Activated T-cell treated with anti-CD3 and anti-CD28 coated beads for 48 hours (primary cell): ENCODE measurements around the gene TMED1.
"Not testable (repeated sequence)": the region's sequence is repeated elsewhere in the genome, so short reads cannot be mapped to it uniquely, and the experiment has no call there.

Experiments used
- DNase-seq: peaks from one replicate; pipeline ENCODE4 v3.0.0-alpha.2; 2020; ENCODE audit warnings: low read depth

The TMED1 gene

DNA sequence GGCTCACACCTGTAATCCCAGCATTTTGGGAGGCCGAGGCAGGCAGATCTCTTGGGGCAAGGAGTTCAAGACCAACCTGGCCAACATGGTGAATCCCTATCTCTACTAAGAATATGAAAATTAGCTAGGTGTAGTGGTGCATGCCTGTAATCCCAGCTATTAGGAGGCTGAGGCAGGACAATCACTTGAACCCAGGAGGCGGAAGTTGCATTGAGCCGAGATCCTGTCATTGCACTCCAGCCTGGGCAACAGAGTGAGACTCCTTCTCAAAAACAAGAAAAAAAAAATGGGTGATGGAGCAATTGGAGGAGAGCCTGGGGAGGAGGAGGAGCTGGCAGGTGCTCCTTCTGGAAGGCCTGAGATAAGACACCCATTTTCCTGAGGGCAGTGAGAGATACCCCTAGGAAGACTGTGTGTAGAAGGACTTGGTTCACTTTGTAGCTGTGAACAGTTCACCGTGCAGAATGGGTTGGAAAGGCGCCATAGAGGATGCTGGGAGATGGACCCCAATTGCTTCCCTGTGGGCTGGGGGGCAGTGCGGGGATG, 26.6 kb upstream of the TMED1 start:
- DNase-seq, result no peak

DNA sequence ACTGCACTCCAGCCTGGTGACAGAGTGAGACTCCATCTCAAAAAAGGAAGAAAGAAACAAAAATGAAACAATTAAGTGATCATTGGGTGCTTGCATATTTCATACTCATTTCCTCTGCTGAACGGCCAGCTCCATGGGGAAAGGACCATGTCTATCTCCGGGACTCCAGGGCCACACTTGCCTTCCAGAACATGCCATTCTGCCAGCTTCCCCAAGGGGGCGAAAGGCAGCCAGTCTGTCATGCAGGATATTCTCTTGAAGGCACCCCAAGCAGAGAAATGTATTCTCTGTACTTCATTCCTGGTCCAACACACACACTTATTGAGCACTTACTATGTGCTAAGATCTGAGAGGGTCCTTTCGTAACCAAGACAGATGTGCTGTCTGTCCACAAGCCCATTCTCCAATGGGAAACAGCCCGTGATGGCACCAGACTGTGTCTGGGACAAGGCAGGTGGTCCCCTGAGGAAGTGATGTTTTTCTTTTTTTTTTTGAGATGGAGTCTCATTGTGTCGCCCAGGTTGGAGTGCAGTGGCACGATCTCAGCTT, 25.2 kb upstream of the TMED1 start:
- DNase-seq, result no peak

DNA sequence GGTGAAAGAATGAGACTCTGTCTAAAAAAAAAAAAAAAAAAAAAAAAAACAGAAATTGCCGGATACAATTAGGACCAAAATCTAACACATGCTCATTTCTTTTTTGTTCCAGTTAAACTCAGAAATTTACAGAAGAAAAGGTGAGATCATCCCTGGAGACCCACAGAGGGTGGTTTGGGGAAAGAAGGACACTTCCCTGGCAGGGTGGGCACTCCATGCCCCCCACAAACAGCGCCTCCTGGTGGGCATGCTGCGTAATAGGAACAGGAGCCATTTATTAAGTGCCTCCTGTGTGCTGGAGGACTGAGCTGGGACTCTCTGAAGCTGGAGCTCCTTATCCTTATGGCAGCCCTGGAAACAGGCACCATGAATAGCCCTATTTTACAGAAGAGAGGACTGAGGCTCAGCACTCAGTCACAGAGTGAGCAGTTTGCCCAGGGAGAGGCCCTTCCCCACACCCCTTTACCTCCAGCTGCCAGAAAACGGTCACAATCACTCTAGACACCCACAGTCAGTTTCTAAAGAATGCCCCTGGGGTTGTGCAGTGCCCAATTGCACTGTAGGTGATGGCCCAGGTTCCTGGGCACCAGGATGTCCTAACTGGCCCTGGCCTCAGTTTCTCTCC, 22.3 kb upstream of the TMED1 start:
- DNase-seq, result peak; percentile 37

GRCh38 chr19:10856899-10857298, 20.9 kb upstream of the TMED1 start:
- DNase-seq, result not testable (repeated sequence)

GRCh38 chr19:10855879-10856522, 20.0 kb upstream of the TMED1 start:
- peak; percentile 34 for DNase-seq

GRCh38 chr19:10854350-10855089, 18.5 kb upstream of the TMED1 start:
- DNase-seq, result no peak

DNA sequence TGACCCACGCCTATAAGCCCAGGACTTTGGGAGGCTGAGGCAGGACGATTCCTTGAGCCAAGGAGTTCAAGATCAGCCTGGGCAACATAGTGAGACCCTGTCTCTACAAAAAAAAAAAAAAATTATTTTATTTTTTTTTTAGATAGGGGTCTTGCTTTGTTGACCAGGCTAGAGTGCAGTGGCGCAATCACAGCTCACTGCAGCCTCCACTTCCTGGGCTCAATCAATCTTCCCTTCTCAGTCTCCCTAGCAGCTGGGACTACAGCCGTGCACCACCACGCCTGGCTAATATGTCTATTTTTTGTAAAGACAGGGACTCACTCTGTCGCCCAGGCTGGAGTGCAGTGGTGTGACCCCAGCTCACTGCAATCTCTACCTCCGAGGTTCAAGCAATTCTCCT, 16.9 kb upstream of the TMED1 start:
- no peak for DNase-seq

GRCh38 chr19:10852098-10852800, 16.2 kb upstream of the TMED1 start:
- no peak for DNase-seq

DNA sequence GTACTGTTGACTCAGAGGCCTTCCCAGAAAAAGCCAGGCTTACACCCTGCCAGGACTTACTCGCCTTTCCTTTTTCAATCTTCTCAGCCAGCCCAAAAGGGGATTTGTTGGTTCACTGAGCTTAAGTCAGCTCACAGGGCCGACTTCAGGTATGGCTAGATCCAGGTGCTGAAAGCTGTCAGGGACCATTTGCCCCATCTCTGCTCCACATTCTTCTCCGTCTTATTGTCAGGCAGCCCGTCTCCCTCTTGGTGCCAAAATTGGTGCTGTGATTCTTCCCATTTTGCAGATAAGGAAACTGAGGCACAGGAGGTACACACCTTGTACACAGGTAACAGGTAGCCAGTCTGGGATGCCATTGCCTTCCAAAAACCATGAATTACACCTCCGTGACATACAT, 14.6 kb upstream of the TMED1 start:
- no peak for DNase-seq

GRCh38 chr19:10848230-10848856, 12.3 kb upstream of the TMED1 start, which contains the start of gene C19orf38:
C19orf38 (plus strand) TSS chr19:10848415; CDS start chr19:10848509, 94 bp downstream.
- DNase-seq, result no peak

DNA sequence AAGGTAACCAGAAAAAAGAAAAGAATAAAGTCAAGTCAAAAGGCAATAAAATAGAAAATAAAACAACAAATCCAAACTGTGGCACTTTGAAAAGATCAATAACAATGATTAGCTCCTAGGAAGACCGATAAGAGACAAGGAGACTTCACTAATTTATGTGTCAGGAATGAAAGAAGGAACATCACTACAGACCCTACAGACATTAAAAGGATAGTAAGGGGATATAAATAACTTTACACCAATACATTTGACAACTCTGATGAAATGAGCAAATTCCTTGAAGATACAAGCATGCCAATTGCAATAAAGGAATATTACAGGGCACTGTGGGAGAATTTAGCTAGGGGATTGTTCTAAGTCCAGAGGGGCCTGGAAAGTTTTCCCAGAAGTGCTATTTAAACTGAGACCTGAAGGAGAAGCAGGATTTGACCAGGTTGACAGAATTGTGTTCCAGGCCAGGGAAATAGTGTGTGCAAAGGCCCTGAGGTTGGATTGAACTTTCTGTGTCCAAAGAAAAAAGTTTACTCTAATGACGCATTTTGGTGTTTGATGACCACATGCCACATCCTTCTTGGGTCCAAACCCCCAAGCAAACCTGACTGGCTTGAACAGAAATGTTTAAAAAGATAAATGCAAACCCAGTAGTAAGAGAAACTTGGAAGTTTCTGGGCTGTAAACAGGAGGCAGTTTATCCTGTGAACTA, 10.6 kb upstream of the TMED1 start:
- no peak for DNase-seq

- DNase-seq, result no peak
Observed at GRCh38 chr19:10842788-10843187, 6.8 kb upstream of the TMED1 start.

- DNase-seq, result no peak
Observed at GRCh38 chr19:10839114-10840050, 3.4 kb upstream of the TMED1 start.

DNA sequence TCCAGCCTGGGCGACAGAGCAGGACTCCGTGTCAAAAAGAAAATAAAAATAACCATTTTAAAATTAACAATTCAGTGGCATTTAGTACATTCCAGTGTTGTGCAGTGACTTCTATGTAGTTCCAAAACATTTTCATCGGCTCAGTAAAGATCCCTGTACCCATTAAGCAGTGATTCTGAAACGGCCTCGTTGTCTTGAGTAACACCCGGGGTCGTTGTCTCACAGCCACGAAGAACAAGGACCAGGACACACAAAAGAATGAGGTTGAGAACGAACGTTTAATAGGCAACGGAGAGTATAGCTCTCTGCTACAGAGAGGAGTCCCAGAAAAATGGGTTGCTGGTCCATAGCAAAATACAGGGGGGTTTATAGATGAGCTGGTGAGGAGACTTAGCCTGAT, 2.4 kb upstream of the TMED1 start:
- DNase-seq, result no peak

- DNase-seq, result not testable (repeated sequence)
Observed at GRCh38 chr19:10837649-10838048, 1.6 kb upstream of the TMED1 start.

GRCh38 chr19:10836479-10837330, 693 bp upstream of the TMED1 start:
- peak; percentile 82 for DNase-seq

- DNase-seq, result no peak
Observed at GRCh38 chr19:10835089-10835753, 791 bp downstream of the TMED1 start.

DNA sequence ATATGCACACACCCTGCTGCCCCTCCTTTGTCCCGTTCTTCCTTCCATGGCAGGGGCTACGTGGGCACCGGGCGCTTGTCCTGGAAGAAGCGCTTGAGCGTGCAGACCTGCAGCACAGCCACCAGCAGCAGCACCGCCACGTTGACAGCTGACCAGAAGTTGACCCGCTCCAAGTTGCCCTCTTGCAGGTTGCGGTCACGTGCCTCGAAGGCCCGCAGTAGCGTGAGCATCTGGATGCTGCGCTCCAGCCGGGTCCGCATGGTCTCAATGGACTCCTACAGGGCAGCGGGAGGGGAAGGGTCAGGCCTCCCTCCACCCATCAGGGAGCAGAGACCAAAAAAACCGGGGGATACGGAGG, 3.1 kb downstream of the TMED1 start:
- DNase-seq, result no peak
